NK-92 (cell line): ENCODE results near the gene EBF3.

Source experiments
- DNase-seq: peaks from one replicate; lab custom pipeline; 2025; ENCODE audit not compliant: unreplicated experiment; lab: John Stamatoyannopoulos, UW

Gene EBF3

DNA sequence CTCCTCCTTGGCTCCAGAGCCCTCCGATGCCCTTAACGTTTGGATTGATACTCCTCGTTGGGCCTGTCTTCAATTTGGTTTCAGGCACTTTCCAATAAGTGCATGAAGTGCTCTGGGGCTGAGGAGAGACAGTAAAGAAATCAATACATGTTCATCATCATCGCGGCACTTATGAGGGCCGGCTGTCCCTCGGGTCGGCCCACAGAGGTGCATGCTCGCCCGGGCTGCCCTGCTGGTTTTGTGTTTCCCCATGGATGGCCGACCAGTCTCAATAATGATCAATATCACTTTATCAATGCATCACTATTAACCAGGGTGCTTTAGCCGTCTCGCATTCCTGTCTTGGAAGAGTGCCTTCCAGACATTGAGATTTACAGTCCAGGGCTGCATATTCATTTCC, 154.2 kb downstream of the EBF3 start:
- no peak for DNase-seq

DNA sequence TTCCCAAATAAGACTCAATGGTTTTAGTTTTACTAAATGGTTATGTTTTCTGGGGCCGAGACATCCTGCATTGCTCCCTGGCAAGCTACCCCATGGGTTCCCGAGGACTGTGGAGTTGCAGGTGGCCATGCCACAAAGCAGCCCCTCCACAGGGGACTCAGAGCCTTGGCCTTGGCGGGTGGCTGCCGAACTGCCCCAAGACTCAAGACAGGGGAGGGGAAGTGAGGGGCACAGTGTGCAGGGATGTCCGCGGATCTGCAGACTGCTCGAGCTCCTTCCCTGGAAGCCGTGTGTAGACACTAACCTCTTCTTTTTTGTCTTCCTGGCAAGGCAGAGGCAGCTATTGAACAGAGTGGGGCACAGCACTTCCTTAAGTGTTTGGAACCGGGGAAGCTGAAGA, 154.6 kb downstream of the EBF3 start:
- no peak for DNase-seq

DNA sequence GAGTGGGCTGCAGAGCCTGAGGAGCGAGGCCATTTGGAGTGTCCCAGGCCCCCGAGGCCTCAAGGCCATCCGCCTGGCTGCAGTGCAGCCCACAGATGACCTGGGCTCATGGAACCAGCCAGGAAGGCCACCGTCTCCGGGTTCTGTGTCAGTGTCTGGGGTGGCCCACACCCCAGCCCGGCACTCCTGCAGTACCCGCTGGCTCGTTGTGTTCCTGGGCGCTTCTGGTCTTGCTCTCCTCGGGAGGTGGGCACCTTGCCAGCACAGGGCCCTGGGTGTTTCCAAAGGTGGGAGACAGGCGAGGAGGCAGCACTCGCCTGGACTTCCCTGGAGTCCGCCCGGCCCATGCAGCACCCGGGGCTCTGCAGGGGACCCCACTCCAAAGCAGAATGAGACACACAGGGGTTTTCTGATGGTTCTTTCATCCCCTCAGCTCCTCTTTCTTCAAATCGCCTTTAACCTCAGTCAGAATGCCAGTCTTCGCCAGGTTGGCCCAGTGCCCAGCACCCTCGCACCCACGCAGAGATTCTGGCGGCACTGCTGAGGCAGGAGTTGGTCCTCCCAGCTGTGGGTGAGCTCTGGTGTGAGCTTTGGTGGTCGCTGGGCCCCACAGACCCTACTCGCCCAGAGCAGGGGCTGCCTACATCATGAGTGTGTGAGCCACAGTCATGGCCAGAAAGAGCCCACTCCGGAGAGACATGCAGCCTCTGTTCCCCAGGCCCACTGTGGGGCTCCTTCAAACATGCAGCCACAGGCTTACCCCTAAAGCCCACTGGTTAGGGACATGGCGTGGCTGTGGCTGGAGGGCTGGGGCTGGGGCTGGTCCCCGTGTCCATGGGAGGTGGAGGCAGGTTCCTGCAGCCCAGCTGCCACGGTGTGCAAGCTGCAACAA, 155.7 kb downstream of the EBF3 start:
- no peak for DNase-seq

DNA sequence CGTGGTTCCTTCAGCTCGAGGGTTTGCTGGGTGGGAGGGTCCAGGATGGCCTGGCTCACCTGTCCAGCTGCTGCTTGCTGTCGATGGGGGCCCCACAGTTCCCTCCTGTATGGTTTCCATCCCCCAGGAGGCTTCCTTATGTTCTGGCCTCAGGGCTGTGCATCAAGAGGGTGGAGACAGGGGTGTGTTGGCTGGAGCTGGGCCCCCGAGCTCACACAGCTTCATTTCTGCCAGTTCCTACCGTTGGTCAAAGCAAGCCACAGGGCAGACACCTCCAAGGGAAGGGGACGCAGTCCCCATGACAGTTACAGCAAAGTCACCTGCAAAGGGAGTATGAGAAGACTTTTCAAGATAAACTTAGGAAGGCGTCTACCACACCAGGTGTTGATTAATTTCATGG, 156.9 kb downstream of the EBF3 start:
- DNase-seq: no peak

DNA sequence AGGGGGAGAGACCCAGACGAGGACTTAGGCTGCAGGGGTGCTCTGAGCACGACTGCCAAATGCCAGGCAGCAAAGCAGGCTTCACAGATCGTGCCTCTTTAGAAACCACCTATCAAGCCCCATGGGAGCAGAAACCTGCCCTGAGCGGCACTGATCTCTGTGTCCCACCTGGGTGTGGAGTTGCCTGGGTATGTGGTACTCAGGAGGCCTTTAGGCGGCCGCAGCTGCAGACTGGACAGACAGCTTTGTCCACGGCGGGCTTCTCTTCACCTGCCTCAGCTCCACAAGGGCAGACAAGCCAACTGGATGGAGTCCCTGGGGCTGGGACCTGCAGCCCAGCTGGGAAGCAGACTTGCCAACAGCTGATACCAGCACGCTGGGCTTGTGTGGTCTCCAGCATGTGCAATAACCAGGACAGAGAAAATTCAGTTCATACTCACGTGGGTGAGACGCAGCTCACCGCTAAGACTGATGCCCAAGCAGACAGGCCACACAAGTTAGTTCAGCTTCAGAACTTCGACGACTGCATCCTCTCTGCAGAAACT, 163.2 kb downstream of the EBF3 start:
- no peak for DNase-seq

DNA sequence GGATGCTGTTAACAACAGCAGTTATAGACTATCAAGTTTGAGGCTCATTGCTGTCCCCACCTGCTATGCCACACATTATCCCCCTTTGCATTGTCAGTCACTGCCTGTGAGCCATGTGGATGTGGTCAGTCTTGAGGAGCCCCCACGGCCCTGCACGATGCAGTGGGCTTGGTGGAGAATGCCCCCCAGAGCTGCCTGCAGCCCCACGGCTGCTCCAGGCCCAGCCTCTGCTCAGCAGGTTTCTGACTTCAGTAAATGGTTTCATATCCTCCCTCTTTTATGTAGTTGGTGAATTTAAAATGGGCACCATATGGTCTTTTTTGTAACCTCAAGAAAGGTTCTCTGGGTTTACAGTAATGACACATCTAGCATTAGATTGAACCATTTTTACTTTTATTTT, 164.1 kb downstream of the EBF3 start:
- DNase-seq: no peak

DNA sequence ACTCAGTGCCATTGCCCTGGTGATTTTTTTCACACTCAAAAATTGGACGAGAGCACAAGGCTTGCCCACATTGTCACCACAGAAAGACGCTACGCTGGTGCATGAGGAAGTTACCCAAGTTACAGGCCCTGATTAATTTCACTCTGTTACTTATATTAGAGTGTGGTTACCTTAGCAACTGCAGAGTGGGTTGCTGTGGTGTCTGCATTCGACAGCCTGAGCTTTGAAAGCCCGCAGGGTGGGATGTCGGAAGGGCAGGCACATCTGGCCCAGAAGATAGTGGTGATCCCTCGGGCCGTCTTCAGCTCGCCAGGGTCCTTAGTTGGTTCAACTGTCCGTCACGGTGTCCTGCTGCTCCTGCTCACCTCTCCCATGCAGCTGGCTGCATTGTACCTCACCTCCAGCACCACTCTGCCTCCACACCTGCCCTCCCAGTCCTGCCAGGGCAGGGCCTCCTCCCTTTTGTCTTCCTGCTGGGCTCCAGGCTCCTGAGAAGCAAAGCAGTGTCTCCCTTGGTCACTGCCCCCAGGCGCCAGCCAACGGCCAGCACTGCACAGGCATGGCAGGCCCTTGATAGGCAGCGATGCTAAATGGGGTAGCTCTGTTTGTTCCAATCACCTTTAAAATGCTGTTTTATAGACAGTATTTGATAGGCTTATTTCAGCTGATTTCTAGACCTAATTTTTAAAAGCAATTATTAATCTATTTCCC, 167.2 kb downstream of the EBF3 start:
- no peak for DNase-seq

DNA sequence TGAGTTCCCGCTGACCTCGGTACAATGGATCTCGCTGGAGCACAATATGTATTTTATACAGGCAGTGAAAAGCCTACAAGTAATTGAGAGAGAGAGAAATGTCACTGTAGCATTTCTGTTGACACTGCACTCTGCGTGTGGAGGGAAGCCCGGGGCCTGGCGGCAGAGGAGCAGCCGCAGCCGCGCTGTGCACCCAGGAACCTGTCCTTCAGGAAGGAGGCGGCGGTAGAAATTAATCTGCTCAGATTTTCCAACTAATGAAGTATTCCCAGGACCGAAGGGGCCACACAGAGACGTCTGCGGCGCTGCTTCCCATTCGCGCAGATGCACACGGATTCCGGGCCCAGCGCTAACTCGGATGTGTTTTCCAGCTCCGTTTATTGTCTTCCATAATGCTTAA, 170.1 kb downstream of the EBF3 start:
- DNase-seq: no peak

DNA sequence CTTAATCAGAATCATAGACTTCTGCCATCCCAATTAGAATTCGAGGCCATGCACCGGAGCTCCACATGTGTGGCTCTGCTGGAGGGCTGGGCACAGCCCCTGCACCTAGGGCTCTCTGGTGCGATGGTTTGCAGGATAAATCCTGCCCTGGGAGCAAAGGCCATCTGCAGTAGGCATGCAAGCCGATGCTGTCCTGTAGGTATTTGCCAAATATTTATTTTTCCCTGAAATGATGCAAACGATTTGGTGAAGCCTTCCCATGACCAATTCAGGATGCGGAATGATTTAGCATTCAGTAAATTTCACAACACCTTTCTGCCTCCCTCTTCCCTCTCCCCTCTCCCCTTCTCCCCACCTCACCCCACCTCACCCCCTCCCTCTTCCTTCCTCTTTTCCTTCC, 170.6 kb downstream of the EBF3 start:
- DNase-seq: no peak

DNA sequence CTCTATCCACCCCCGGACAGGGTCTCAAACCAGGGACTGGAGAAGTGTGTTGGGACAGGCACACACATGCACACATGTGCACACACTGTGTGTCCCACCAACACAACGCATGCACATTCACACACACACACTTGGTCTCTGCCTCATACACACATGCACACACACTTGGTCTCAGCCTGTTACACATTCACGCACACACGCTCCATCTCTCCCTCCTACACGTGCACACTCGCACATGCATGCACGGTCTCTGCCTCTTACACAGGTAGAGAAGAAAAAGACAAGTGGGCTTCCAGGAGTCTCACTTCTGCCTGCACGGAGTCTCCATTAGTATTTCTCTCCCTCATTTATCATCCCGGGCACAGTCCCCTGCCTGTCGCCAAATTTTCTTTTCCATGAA, 171.2 kb downstream of the EBF3 start:
- no peak for DNase-seq

DNA sequence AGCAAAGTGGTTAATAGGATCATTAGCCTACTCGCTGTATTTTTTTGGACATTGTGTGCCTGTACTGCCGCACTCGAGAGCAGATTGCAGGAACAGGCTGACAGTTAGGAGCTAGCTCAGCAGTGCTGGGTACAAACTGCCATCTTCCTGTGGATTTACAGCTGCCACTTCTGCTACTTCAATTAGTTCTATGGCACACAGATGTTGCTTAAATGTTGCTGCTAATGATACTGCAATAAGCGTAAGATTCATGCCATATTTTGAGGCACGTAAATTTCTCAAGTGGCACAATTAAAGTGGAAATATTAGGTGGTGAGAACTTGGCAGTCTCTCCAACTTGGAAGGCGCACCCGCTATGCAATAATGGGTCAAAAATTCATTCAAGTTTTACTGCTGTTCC, 171.9 kb downstream of the EBF3 start:
- no peak for DNase-seq

DNA sequence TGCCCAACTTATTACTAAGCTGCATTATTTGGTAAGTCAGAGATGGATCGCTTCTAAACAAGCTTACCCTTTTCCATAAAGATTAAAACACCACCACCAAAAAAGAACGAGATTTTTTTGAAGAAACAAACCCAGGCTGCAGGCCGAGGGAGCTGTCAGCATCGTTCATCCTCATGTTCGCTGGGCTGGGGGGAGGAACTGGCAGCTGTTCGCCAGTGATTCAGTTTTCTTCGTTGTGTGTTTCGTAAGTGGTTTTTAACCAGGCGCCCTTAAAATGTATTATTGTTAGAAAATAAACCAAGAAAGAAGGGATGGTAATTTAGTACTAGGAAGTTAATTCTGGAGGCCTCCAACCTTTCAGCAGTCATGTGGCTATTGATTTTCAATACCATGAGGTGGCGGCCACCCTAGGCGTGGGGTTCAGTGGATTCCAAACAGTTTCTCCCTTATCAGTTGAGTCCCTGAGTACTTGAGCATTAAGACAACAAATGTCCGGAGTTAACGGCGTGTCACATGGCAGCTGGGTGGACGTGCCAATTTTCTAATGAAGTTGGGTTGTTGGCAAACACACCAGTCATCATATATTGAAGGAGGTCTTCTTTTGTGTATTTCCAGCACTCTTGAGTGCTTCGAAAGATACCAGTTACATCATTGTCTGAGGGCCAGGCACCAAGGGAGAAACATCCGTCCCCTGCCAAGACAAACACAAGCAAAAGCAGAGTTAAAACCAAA, 173.2 kb downstream of the EBF3 start:
- DNase-seq: no peak

DNA sequence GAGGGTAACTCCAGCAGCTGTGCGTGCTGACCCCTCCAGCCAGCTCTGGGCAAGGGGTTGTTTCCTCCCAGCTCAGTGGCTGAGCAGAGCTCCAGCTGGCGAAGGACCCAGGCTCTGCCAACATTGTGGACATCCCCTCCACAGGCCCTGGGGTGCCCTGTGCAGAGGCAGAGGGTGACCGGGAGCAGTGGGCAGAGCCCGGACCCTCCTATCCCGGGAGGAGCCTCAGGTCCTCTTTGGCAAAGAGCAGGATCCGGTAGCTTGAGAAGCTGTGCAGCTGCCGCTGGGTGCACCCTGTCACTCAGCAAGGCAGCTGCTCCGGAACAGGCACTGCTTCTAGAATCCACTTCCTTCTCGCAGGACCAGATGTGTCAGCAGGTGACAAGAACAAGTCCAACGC, 175.9 kb downstream of the EBF3 start:
- DNase-seq: no peak

DNA sequence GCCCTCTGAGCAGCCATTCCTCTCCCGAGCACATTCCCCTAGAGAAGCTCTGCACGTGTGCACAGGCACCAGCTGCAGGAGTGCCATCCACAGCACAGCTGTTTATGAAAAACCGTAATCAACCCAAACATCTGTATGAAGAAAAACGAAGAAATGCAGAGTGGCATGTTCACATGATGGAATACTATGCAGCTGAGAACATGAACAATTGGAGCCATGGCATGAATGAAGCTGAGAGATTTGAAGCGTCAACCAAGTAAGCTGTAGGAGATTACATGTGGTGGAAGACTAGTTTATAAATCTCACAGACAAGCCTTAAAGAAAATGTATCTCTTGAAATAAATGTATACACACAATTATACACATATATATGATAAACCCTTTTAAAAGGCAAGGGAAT, 176.5 kb downstream of the EBF3 start:
- no peak for DNase-seq

DNA sequence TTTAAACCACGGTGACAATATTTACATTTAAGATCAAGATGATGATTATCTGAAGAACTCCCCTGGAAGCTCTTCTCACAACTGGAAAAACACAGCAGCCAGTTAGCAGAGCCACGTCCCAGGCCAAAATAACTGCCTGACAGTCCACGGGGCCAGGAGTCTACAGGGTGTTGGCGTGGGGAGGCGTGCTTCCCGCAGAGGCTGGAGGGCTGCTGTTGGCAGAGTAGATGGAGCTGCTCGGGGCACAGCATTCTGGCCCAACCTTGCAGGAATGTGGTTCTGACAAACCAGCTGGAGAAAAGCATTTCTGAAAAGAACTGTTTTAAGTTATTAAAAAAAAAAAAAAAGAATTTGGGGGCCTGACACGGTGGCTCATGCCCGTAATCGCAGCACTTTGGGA, 177.9 kb downstream of the EBF3 start:
- no peak for DNase-seq

DNA sequence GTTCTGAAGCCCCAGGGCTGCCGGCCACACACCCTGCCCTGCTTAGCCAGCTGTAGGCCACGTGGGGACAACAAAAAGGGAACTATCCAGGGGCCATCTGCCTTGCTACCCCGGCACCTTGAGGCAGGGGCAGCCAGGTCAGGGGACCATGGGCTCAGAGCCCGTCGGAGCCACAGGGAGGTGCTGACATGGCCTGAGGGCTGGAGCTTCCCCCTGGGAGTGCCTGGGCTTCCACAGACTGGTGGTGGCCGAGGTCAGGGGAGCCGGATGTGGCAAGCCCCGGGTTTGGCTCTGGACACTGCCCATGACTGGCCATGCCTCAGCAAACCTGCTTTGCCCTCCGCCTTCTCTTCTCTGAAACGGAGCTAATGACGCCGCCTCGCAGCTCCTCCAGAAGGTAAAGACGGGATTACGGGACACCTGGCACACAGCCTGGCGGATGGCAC, 178.5 kb downstream of the EBF3 start:
- no peak for DNase-seq
